ENCODE measurements around the gene PCNX4. TPM values are rescaled to one million over a fixed set of nuclear protein-coding genes. Genes with fewer than 3 reads are reported as not detected.
A peak's percentile ranks its signal among the peaks of the same experiment; 100 is the strongest.

PCNX4 gene
- total RNA-seq, 3 donors from 2014 or later = 32.6 to 85.9 (median 53.7) TPM

DNA sequence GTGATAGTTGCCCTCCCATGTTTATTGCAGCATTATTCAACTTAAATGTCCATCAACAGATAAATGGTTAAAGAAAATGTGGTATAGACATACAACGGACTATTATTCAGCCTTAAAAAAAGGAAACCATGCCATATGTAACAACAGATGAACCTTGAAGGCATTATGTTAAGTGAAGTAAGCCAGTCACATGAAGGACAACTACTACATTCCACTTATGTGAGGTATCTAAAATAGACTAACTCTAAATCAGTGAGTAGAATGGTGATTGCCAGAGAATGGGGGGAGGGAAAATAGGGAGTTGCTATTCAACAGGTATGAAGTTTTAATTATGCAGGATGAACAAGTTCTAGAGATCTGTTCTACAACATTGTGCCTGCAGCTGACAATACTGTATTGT is 10.1 kb downstream of the PCNX4 start:
- no peak overlapping the region for H3K4me3 ChIP-seq
- intact Hi-C loops (cut with DNase I; ENCODE audit: low total_unique reads) = loop anchor here (10.0 kb wide), 1 partner anchor 477 kb away; no protein-coding TSS in a partner anchor
- no peaks in the 10 kb centered on the region for H3K36me3 ChIP-seq
- no peaks in the 10 kb centered on the region for H3K4me1 ChIP-seq
- TF ChIP-seq POLR2AphosphoS5 (IDR thresholded peaks at IDR 0.05) (no peak), CTCF (IDR thresholded peaks at IDR 0.05) (no peak), POLR2A (IDR thresholded peaks at IDR 0.05) (no peak)
- H3K27ac ChIP-seq = no peak overlapping the region
- H3K27me3 ChIP-seq = no peaks in the 10 kb centered on the region
- no peaks in the 10 kb centered on the region for H3K9me3 ChIP-seq
- no peak for DNase-seq (ENCODE audit: low spot score in 2 of 2)

- no peak overlapping the region for H3K27ac ChIP-seq
- intact Hi-C loops (cut with DNase I; ENCODE audit: low total_unique reads) = loop anchor here (10.0 kb wide), 1 partner anchor 478 kb away; no protein-coding TSS in a partner anchor
- H3K4me1 ChIP-seq = no peaks in the 10 kb centered on the region
- DNase-seq (ENCODE audit: low spot score in 2 of 2) = no peak
- TF ChIP-seq CTCF (IDR thresholded peaks at IDR 0.05) (no peak), POLR2A (IDR thresholded peaks at IDR 0.05) (no peak), POLR2AphosphoS5 (IDR thresholded peaks at IDR 0.05) (no peak)
- no peaks in the 10 kb centered on the region for H3K36me3 ChIP-seq
- H3K4me3 ChIP-seq = no peak overlapping the region
- no peaks in the 10 kb centered on the region for H3K27me3 ChIP-seq
- H3K9me3 ChIP-seq = no peaks in the 10 kb centered on the region
Measured at GRCh38 chr14:60102389-60102788, 10.7 kb downstream of the PCNX4 start.

DNA sequence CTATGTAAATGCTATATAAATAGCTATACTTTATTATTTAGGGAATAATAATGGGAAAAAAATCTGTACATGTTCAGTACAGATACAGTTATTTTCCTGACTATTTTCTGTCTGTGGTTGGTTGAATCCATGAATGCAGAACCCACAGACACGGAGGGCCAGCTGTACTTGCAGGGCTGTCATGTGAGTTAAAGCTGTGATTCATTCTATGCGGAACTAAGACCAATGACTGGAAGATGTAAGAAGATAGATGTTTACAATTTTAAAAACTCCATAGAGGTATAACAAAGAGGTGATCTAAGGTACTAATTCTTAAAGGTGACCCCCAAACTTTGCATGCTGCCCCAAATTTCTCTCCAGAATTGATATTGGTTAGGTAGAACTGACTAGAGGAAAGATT is 14.6 kb downstream of the PCNX4 start:
- DNase-seq (ENCODE audit: low spot score in 2 of 2) = no peak
- H3K27ac ChIP-seq = no peak overlapping the region
- H3K9me3 ChIP-seq = no peaks in the 10 kb centered on the region
- H3K4me1 ChIP-seq = no peaks in the 10 kb centered on the region
- TF ChIP-seq POLR2A (IDR thresholded peaks at IDR 0.05) (no peak), POLR2AphosphoS5 (IDR thresholded peaks at IDR 0.05) (no peak), CTCF (IDR thresholded peaks at IDR 0.05) (no peak)
- H3K36me3 ChIP-seq = no peaks in the 10 kb centered on the region
- intact Hi-C loops (cut with DNase I; ENCODE audit: low total_unique reads) = loop anchor here (10.0 kb wide), 1 partner anchor 482 kb away; no protein-coding TSS in a partner anchor
- no peak overlapping the region for H3K4me3 ChIP-seq
- H3K27me3 ChIP-seq = no peaks in the 10 kb centered on the region

- Histone ChIP-seq H3K36me3 (no peaks in the 10 kb centered on the region), H3K4me1 (no peaks in the 10 kb centered on the region), H3K27ac (peak overlapping the region in 1 of 2 donors; percentile 30), H3K9me3 (no peaks in the 10 kb centered on the region), H3K27me3 (no peaks in the 10 kb centered on the region), H3K4me3 (no peak overlapping the region)
- no peak for TF ChIP-seq POLR2A (IDR thresholded peaks at IDR 0.05)
- no peak for TF ChIP-seq POLR2AphosphoS5 (IDR thresholded peaks at IDR 0.05)
- TF ChIP-seq CTCF (IDR thresholded peaks at IDR 0.05) = no peak
- DNase-seq (ENCODE audit: low spot score in 2 of 2) = no peak
- intact Hi-C loops (cut with DNase I; ENCODE audit: low total_unique reads) = loop anchor here (10.0 kb wide), 1 partner anchor 483 kb away; no protein-coding TSS in a partner anchor
Measured at GRCh38 chr14:60107477-60107876, 15.8 kb downstream of the PCNX4 start.

GRCh38 chr14:60111732-60112131 is 20.0 kb downstream of the PCNX4 start:
- no peak for DNase-seq (ENCODE audit: low spot score in 2 of 2)
- Histone ChIP-seq H3K4me3 (no peak overlapping the region), H3K36me3 (no peaks in the 10 kb centered on the region), H3K4me1 (no peaks in the 10 kb centered on the region), H3K9me3 (no peaks in the 10 kb centered on the region), H3K27ac (no peak overlapping the region), H3K27me3 (no peaks in the 10 kb centered on the region)
- TF ChIP-seq CTCF (IDR thresholded peaks at IDR 0.05) (no peak), POLR2A (IDR thresholded peaks at IDR 0.05) (no peak), POLR2AphosphoS5 (IDR thresholded peaks at IDR 0.05) (no peak)
- intact Hi-C loops (cut with DNase I; ENCODE audit: low total_unique reads) = no loop called here

All from breast epithelium (tissue), 4 donors.